ENCODE data around the gene ARSK.
"Not testable (repeated sequence)": the region's sequence is repeated elsewhere in the genome, so short reads cannot be mapped to it uniquely, and the experiment has no call there.

The ARSK gene

DNA sequence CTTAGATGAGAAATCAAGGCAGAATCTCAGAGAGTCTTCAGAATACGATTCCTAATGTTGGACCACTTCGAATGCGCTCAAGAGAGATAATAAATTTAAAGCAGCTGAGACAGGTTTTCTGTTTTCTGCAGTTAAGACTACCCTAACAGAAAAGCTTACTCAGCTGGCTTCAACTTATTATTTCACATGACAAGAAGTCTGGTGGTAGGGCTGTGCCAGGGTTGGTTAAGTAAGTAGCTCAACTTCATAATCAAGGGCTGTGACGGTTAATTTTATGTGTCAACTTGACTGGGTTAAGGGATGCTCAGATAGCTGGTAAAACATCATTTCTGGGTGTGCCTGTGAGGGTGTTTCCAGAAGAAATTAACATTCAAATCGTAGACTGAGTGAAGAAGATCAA, 68.8 kb downstream of the ARSK start:
- DNase-seq, result no peak

DNA sequence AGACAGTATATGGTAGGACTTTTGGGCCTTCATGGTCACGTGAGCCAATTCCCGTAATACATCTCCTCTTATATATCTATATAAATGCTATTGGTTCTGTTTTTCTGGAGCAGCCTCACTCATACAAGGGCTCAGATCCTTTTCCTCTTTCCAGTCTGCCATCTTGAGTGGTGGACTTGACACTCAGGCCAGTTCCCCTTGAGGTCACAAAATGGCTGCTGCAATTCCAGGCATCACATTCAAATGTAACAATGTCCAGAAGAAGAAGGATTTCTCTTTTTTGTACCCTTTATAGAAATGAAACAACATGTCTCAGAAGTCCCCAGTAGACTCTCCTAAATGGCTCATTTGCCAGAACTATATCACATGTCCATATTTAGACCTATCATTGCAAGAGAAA, 69.5 kb downstream of the ARSK start:
- DNase-seq, result no peak

DNA sequence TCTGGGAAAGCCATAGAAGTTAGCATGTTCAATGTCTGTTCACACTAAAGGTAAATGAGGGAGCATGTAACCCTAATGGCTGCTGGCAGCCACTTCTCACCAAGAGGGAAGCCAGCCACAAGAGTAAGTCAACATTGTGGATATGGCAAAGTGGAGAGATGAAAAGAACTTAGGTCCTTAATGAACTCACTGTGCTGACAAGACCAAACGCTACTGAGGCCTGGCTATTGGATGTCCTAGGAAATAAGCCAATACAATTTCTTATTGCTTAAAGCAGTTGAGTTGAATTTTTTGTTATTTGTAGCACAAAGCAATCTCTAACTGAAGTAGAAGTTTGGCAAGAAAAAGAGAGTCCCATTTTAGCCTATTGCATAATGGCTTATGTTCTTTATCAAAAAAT, 71.8 kb downstream of the ARSK start:
- DNase-seq, result no peak

DNA sequence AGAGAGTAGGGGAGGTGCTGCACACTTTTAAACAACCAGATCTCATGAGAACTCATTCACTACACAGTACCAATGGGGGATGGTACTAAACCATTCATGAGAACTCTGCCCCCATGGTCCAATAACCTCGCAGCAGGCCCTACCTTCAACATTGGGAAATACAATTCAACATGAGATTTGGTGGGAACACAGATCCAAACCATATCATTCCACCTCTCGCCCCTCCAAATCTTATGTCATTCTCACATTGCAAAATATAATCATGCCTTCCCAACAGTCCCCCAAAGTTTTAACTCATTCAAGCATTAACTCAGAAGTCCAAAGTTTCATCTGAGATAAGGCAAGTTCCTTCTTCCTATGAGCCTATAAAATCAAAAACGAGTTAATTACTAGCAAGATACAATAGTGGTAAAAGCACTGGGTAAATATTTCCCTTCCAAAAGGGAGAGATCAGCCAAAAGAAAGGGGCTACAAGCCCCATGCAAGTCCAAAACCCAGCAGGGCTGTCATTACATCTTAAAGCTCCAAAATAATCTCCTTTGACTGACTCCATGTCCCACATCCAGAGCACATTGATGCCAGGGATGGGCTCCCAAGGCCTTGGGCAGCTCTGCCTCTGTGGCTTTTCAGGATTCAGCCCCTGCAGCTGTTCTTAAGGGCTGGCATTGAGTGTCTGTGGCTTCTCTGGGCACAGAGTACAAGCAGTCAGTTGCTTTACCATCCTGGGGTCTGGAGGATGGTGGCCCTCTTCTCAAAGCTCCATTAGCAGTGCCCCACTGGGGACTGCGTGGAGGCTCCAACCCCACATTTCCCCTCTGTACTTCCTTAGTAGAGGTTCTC, 73.3 kb downstream of the ARSK start:
- no peak for DNase-seq

DNA sequence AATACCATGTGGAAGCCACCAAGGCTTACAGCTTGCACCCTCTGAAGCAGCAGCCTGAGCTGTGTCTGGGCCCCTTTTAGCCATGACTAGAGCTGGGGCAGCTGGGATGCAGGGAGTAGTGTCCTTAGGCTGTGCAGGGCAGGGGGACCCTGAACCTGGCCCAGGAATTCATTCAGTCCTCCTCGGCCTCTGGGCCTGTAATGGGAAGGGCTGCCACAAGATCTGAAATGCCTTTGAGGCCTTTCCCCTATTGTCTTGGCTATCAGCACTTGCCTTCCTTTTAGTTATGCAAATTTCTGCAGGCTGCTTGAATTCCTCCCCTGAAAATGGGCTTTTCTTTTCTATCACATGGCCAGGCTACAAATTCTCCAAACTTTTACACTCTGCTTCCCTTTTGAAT, 74.0 kb downstream of the ARSK start:
- DNase-seq, result no peak

DNA sequence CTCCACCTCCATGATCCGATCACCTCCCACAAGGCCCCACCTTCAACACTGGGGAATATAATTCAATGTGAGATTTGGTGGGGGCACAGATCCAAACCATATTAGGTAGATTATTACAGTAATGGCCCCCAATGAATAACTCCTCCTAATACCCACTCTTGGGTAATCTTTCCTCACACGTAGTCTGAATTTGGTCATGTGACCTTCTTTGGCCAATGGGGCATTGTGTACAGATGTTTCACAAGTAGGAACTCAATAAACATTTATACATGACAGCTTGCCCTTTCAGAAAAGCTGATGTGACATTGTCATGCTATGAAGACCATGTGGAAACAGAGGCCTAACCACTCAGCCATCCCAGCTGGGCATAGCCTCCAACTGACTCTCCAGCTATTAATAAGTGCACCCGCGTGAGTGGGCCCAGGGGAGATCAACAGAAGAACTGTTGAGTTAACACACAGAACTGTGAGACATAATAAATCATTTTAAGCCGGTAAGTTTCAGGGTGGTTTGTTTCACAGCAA, 75.6 kb downstream of the ARSK start:
- no peak for DNase-seq

DNA sequence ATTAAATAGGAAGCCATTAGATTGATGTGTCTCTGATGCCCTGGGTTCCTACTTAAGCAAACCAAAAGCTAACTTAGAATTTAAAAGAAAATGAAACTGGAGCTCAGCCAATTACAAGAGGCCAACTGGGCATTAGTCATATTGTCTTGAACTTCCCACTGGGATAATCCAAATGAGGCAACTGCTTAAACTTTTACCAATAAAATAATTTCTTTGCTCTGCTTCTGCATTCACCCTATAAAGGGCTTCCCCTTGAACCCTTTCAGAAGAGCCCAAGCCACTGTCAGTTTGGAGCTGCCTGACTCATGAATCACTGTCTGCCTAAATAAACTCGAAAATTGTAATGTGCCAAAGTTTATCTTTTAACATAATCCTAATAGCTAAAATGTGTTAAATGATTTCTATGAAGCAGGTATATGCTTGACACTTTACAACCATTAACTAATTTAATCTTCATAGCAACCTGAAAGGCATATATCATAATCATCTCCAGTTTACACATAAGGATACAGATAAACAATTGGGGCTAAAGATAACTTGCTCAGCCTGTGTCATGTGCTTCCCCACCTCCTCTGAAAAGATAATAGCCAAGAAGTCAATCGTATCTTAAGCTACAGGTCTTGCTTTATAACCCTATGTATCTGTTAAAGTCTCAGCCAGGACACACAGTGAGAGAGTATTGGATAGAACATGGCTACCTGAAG, 76.5 kb downstream of the ARSK start:
- no peak for DNase-seq

DNA sequence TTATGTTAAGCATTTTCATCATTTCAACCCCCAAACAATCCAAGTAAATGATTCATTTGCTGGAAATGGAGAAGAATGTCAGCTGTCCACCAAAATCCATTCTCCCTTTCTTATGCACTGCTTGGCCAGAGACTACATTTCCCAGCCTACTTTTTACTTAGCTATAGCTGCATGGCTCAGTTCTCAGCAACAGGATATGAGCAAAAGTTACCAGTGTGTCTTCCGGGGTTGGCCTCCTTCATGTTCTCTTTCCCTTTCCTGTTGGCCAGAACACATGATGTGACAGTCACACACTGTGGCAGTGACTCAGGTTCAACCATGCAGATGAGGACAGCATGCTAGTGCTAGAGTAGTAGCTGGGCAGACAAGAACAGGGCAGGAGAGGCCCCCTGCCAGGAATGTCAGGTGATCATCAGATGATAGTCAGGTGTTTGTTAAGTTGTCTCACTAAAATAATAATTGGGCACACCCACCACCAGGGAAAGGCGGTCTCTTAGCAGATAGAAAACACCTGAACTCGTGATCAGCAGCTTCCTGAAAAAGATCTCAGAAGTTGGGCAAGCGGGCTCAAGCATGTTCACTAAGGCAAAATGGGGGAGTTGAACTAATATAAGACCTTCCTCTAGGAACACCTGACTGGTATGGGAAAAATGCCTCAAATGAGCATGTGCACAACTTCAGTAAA, 77.2 kb downstream of the ARSK start:
- DNase-seq, result no peak

DNA sequence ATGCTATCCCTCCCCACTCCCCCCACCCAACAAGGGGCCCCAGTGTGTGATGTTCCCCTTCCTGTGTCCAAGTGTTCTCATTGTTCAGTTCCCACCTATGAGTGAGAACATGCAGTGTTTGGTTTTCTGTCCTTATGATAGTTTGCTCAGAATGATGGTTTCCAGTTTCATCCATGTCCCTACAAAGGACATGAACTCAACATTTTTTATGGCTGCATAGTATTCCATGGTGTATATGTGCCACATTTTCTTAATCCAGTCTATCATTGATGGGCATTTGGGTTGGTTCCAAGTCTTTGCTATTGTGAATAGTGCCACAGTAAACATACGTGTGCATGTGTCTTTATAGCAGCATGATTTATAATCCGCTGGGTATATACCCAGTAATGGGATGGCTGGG, 78.0 kb downstream of the ARSK start:
- DNase-seq, result not testable (repeated sequence)

DNA sequence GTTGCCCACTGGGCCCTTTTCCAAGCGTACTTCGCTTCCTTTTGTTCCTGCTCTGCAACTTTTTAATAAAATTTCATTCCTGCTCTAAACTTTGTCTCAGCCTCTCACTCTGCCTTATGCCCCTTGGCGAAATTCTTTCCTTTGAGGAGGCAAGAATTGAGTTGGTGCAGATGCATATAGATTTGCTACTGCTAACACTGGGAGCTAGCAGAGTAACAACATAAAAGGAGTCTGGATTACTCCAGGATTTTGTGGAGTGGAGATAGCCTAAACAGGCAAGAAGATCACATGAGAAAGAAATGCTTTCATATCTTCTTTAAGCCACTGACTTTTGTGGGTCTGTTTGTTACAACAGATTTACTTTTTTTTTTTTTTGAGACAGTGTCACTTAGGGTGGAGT, 78.8 kb downstream of the ARSK start:
- DNase-seq, result no peak

DNA sequence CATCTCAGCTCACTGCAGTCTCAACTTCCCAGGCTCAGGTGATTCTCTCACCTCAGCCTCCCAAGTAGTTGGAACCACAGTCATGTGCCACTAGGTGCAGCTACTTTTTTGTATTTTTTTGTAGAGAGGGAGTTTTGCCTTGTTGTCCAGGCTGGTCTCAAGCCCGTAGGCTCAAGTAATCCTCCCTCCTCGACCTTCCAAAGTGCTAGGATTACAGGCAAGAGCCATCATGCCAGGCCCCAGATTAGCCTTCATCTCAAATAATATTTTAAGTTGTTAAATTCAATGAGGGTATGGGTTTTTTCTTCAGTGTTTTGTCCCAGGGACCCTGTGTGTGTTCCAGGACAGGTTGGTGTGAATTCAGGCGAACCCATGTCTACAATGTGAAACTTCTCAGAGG, 79.2 kb downstream of the ARSK start:
- no peak for DNase-seq

DNA sequence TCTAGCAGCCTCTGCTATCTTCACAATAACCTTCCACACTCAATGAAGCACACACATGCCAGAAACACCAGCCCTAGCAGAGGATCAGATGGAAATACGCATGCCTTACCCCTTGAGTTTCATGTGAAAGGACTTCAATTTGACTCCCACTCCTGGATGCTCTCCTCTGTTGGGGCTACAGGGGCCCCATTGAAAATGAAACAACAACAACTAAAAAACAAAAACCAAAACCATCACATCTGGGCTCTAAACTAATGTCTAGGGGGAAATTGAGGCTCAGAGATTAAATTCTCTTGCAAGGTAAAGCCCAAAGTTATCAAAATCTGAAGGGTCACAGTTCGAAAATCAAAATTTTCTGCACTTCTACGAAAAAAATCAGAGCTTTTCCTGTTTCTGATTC, 83.7 kb downstream of the ARSK start:
- DNase-seq, result no peak

DNA sequence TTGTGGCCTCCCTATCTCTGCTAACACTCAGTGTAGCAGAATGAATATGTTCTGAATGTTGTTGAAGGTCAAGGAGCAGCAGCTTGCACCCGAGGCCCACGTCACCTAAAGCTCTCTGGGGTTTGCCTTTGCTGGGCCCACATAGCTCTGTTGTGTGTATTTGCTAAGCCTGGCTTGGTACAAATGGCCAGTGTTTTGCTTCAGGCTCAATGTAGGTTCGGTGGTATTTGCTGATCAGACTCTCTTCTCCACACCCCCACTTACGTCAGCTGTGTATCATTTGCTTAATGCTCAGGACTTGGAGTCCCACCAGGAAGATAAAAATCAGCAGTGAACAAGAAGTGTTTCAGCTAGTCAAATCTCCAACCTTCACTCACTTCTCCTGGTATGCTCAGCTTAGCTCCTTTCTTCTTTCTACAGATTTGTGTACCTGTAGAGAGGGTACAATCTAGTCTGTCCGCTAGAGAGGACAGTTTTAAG, 86.9 kb downstream of the ARSK start:
- DNase-seq, result no peak

DNA sequence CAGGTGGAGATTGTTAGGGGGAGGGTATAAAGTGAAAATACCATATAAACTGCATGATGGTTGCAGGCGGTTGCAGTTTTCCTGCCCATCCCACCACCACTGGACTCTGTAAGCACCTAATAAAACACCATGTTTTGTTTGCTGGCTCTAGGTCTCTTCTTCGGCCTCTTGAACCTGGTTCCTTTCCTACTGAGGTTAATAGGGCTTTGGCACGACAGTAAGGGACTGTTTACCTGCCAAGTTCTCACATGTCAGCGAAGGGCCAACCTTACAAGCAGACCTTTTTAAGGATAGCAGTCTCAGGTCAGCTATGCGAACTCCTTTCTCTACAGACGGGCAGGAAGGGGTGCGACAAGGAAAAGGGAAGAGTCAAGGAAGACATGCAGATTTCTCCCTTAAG, 88.3 kb downstream of the ARSK start:
- DNase-seq, result no peak

DNA sequence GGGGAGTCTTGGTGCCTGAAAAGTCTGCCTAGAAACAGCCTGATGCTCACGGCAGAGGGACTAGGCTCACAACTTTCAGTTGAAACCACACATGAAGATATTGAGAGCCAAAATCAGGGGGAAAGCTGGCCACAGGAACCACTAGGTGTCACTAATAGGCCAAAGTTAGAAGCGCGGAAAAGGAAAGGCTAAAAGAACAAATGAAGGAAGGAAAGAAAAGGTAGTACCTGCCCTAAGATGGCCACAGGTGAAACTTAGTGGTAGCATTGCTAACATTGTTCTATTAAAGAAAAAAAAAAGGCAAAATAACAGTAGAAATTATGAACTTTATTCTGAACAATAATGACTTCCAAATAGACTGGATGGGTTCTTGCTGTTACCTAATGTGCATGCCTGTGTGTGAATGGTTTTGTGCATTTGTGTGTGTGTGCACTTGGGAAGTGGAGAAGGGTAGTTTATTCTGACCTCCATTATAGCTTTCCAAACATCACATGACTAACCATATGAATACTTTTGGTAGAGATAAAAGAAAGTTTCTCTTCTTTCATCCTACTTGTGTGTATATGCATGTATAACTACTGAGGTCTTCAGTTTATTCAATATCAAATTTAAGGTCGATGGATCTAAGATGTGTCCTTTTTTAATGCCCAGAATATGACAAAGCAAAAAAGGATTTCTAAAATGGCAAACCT, 89.6 kb downstream of the ARSK start:
- DNase-seq, result no peak

DNA sequence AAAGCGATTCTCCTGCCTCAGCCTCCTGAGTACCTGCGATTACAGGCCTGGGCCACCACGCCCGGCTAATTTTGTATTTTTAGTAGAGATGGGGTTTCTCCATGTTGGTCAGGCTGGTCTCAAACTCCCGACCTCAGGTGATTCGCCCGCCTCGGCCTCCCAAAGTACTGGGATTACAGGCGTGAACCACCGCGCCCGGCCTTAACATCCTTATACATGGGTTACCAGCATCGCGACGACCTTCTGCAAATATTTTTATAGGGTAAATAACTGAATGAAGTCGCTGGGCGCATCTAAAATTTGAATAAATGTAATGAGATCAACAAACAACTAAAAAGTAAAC, 91.3 kb downstream of the ARSK start:
- not testable (repeated sequence) for DNase-seq

DNA sequence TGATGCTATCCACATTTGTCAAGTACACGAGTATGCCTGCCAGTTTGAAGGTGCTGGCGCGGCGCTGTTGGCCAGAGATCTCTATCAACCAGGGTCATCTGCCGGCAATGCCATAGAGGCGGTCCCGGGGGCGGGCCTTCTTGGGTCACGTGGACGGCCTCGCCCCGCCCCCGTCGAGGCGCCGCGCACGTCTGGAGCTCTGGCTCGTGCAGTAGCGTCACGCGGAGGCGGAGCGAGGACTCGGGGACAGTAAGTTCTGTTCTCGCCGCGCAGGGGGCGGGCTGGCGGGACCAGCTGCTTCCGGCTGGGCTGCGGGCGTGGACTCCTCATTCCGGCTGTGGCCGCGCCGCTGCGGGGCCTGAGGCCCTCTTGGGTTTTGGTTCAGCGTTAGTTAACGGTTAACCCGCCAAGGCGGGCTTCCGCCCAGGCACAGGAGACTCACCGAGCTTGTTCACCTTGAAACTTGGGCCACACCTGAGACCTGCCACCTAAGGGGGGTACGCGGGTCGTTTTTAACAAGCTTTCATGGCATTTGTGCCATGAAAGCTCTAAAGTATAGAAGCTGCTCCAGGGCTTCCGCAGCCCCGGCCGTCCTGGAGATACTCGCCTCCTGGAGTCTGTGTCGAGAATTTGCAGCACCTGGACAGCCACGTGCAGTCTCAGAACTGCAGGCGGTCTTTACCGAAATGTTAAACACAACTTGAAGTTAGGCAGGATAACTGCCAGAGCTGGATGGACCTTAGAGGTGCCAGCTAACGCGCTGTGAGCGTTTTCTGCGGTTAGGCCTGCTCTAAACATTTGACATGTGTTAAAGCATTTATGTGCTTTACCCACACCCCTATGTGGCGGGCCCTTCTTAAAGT, 91.9 kb downstream of the ARSK start, which contains the start of gene RFESD:
RFESD (plus strand) TSS at position 209 of the 863 bp plus-strand sequence. CDS start 5,495 bp downstream, outside the sequence.
- peak; percentile 91 for DNase-seq

DNA sequence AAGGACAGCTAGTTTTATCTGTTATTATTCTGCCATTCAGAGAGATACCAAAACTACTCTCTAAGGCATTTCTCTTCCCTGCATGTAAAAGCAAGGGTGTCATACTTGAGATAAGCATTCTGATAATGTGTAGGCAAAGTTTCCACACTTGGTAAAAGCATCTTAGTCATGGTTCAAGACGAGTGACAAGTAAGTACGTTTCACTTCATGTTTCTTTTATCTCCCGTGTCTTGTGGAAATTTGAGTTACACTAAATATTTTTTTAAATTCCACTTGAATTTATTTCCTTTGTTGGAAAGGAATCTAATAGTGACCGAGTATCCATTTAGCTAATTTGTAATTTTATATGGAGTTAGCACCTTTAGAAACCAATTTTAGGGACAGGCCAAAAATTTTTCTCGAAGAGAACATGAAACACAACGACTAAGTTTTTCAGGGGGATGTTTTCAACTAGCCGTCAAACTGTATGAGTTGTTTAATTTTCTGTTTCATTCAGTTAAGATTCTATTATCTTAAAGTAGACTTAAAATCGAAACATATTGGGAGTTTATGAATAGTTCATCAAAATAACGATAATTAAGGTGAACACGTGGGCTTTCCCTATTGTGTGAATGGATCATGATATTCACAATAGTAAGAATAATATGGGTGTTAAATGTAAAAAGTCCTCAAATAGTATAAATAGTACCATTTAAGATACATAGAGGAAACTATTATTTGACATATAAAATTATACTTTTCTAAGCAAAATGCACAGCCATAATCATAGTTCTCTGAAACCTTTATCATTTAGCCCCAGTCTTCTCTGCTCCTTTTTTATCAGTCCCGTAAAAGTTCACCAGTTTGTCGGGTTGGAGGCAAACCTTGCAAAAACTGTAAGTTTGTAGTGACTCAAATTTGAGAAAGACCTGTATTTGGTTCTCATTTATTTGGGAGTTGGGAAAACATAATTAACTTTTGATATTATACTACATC, 93.3 kb downstream of the ARSK start:
- no peak for DNase-seq

DNA sequence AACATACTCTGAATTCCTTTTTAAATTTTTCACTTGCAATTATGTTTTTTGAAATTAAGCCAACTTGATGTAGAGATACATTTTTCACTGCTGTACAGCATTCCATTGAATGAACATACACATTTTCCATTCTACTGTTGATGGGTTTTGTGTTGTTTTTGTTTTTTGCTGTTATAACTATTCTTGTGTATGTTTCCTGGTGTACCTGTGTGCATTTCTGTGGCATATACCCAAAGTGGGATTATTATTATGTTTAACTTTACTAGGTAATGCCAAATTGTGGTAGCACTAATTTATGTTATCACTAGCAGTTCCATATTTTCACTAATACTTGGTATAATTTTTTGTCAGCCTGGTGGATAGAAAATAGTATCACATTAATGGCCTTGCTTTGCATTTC, 94.4 kb downstream of the ARSK start:
- no peak for DNase-seq

DNA sequence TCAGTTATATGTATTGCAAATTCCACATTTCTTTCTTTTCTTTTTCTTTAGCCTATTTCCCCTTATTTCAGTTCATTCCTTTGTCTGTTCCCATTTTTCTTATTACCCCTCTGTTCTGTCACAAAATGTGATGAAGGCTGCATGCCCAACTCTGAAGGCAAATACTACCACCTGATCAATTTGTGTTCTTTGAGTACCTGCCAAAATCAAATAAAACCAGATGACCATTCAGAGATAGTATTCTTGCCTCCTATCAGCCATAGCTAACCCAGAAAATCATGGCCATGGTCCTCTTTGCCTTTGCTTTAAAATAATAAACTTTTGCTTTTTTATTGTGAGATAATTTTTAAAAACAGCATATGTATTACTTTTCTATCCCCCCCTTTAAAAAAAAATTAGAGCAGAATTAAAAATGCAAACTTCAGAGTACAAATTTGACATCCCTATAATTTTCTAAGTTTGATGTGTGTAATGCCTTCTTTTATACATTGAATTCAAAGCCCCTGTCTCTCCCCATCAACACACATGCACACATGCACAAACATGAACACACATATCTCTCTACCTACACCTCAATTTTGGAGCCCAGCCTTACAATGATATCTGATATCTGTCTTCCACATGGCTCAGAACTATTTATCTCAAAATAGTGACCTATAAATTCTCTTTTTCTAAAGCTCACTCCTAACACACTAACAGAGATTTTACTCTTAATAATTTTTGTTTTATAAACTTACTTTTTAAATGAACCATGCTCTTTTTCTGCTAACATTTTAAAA, 95.1 kb downstream of the ARSK start:
- no peak for DNase-seq
